Measurements from ENCODE around the gene ZFP91. TPM values are rescaled to one million over a fixed set of nuclear protein-coding genes. Genes with fewer than 3 reads are reported as not detected.

ZFP91 gene
- total RNA-seq, 2 experiments from 2014 or later = 37.2 to 38.0 TPM

- ATAC-seq (no peak), DNase-seq (no peak)
- TF ChIP-seq, protein P1, sequence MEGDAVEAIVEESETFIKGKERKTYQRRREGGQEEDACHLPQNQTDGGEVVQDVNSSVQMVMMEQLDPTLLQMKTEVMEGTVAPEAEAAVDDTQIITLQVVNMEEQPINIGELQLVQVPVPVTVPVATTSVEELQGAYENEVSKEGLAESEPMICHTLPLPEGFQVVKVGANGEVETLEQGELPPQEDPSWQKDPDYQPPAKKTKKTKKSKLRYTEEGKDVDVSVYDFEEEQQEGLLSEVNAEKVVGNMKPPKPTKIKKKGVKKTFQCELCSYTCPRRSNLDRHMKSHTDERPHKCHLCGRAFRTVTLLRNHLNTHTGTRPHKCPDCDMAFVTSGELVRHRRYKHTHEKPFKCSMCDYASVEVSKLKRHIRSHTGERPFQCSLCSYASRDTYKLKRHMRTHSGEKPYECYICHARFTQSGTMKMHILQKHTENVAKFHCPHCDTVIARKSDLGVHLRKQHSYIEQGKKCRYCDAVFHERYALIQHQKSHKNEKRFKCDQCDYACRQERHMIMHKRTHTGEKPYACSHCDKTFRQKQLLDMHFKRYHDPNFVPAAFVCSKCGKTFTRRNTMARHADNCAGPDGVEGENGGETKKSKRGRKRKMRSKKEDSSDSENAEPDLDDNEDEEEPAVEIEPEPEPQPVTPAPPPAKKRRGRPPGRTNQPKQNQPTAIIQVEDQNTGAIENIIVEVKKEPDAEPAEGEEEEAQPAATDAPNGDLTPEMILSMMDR (IDR thresholded peaks at IDR 0.05) = peak; percentile 66
- H3K9me3 Mint-ChIP-seq = no peaks in the 10 kb centered on the region
- H3K36me3 Mint-ChIP-seq (ENCODE audit: low read depth) = peaks cover 42% of the 10 kb centered on the region
- ChIA-PET CTCF (interaction anchor here (0.6 to 5.3 kb wide), 17 partner anchors 9 to 821 kb away, joined by 3 to 31 read pairs (median 4); no protein-coding TSS in a partner anchor), POLR2A (interaction anchor here (0.8 to 9.1 kb wide), 13 partner anchors 11 to 72 kb away, joined by 3 to 69 read pairs (median 6); partner anchors contain the start of gene CNTF)
- peak overlapping the region; percentile 98 for H3K27ac Mint-ChIP-seq
- intact Hi-C loops (cut with micrococcal nuclease) = loop anchor here (5.0 to 10.0 kb wide), 4 partner anchors 45 to 912 kb away; partner anchors contain the start of genes CNTF and ZDHHC5
- peaks cover 22% of the 10 kb centered on the region for H3K4me1 Mint-ChIP-seq (ENCODE audit: low read depth)
- H3K27me3 Mint-ChIP-seq = no peaks in the 10 kb centered on the region
- peak overlapping the region; percentile 93 for H3K4me3 Mint-ChIP-seq
These were observed 1.9 kb upstream of the ZFP91 start for GRCh38 chr11:58576887-58577471.

DNA sequence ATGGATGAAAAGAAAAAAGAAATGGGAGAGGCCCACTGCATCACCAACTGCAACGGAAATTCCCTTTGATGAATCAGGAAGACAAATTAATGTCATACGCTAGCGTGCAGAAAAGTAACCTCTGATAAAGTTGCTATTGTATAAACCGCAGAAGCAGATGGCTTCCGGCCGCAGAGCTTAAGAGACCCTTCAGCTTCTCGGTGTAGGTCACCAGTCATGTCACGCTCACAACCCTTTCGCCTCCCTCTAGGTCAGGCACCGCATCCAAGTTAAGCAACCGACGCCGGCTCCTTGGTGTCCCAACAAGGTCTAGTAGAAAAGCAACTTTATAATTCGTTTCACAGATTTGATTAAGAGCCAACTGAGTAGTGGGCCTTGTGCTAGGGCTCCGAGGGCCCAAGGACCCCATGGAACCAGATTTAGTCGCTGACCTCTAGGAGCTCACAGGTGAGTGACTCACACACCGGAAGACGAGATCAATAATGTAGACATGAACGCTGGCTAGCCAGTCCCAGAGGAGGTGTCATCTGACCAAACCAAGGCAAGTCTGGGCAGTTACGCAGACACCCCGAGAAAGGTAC lies 1.2 kb upstream of the ZFP91 start:
- peak overlapping the region; percentile 93 for H3K4me3 Mint-ChIP-seq
- CTCF ChIA-PET = interaction anchor here (0.8 to 5.3 kb wide), 9 partner anchors 10 to 99 kb away, joined by 3 to 31 read pairs (median 7); no protein-coding TSS in a partner anchor
- TF ChIP-seq, protein P1 (IDR thresholded peaks at IDR 0.05) = no peak
- H3K27ac Mint-ChIP-seq = peak overlapping the region; percentile 98
- DNase-seq (peak; percentile 93), ATAC-seq (peak; percentile 52)
- H3K9me3 Mint-ChIP-seq = no peaks in the 10 kb centered on the region
- H3K36me3 Mint-ChIP-seq (ENCODE audit: low read depth) = peaks cover 45% of the 10 kb centered on the region
- H3K27me3 Mint-ChIP-seq = no peaks in the 10 kb centered on the region
- H3K4me1 Mint-ChIP-seq (ENCODE audit: low read depth) = peaks cover 25% of the 10 kb centered on the region
- POLR2A ChIA-PET = interaction anchor here (0.6 to 9.1 kb wide), 19 partner anchors 10 to 928 kb away, joined by 3 to 69 read pairs (median 4); partner anchors contain the start of genes CNTF and YPEL4
- intact Hi-C loops (cut with micrococcal nuclease) = loop anchor here (5.0 to 10.0 kb wide), 4 partner anchors 45 to 913 kb away; partner anchors contain the start of genes CNTF and ZDHHC5

- Mint-ChIP-seq H3K36me3 (ENCODE audit: low read depth) (peaks cover 46% of the 10 kb centered on the region), H3K4me3 (peak overlapping the region; percentile 93), H3K27me3 (no peaks in the 10 kb centered on the region), H3K9me3 (no peaks in the 10 kb centered on the region), H3K4me1 (ENCODE audit: low read depth) (peaks cover 29% of the 10 kb centered on the region), H3K27ac (peak overlapping the region; percentile 98)
- ATAC-seq (peak; percentile 36), DNase-seq (peak; percentile 94)
- intact Hi-C loops (cut with micrococcal nuclease) = loop anchor here (5.0 to 10.0 kb wide), 4 partner anchors 44 to 913 kb away; partner anchors contain the start of genes CNTF and ZDHHC5
- CTCF ChIA-PET = interaction anchor here (0.8 to 5.3 kb wide), 7 partner anchors 11 to 99 kb away, joined by 3 to 31 read pairs (median 7); no protein-coding TSS in a partner anchor
- POLR2A ChIA-PET = interaction anchor here (0.6 to 9.1 kb wide), 14 partner anchors 9 to 929 kb away, joined by 3 to 69 read pairs (median 5); partner anchors contain the start of gene YPEL4
- TF ChIP-seq, protein P1 (IDR thresholded peaks at IDR 0.05) = no peak
These were observed 678 bp upstream of the ZFP91 start for GRCh38 chr11:58578136-58578634.

DNA sequence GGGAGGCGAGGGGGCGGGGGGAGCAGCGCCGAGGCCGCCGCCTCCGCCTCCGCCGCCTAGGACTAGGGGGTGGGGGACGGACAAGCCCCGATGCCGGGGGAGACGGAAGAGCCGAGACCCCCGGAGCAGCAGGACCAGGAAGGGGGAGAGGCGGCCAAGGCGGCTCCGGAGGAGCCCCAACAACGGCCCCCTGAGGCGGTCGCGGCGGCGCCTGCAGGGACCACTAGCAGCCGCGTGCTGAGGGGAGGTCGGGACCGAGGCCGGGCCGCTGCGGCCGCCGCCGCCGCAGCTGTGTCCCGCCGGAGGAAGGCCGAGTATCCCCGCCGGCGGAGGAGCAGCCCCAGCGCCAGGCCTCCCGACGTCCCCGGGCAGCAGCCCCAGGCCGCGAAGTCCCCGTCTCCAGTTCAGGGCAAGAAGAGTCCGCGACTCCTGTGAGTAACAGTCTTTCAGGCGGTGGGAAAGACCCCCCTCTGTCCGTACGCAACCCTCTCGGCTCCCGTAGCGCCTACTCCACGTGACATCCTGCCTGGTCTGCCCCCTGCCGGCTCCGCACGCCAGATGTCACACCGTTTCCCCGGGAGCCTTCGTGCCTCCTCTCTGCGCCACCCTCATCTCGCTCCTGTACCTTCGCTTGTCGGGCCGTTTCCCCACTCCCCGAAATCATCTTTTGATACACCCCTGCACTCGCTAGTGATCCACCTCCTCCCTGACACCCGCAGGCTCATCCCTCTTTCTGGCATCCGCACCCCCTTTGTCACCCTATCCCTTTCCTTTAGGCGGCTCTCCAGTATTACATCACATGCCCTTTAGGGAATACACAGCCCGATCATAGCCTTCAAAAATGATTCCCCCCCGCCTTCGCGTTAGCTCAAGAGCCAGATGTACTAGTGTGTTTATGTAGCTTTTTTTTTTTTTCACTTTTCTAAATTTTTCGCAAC lies 598 bp downstream of the ZFP91 start:
- H3K27ac Mint-ChIP-seq = peak overlapping the region; percentile 100
- peak overlapping the region; percentile 93 for H3K4me3 Mint-ChIP-seq
- POLR2A ChIA-PET = interaction anchor here (1.0 to 9.1 kb wide), 5 partner anchors 13 to 27 kb away, joined by 3 to 69 read pairs (median 11); no protein-coding TSS in a partner anchor

More for the DNA sequence above, 598 bp downstream of the ZFP91 start:
- ATAC-seq = peak; percentile 29
- no peaks in the 10 kb centered on the region for H3K9me3 Mint-ChIP-seq
- peak; percentile 96 for DNase-seq
- intact Hi-C loops (cut with micrococcal nuclease) = loop anchor here (5.0 to 10.0 kb wide), 4 partner anchors 43 to 915 kb away; partner anchors contain the start of genes CNTF and ZDHHC5
- H3K27me3 Mint-ChIP-seq = no peaks in the 10 kb centered on the region
- TF ChIP-seq, protein P1 (IDR thresholded peaks at IDR 0.05) = peak; percentile 67
- H3K4me1 Mint-ChIP-seq (ENCODE audit: low read depth) = peaks cover 36% of the 10 kb centered on the region
- CTCF ChIA-PET = interaction anchor here (1.0 to 5.3 kb wide), 3 partner anchors 11 to 16 kb away, joined by 3 to 31 read pairs (median 4); no protein-coding TSS in a partner anchor
- peaks cover 43% of the 10 kb centered on the region for H3K36me3 Mint-ChIP-seq (ENCODE audit: low read depth)

Data from activated CD8-positive, alpha-beta T cell treated with anti-CD3 and anti-CD28 coated beads for 36 hours (primary cell).